Midbrain (tissue), 1 donor: Measurements from ENCODE around the gene HHAT.

ENCODE experiments used
- DNase-seq: peaks from one replicate; lab custom pipeline; 2025; lab: John Stamatoyannopoulos, UW

HHAT gene

DNA sequence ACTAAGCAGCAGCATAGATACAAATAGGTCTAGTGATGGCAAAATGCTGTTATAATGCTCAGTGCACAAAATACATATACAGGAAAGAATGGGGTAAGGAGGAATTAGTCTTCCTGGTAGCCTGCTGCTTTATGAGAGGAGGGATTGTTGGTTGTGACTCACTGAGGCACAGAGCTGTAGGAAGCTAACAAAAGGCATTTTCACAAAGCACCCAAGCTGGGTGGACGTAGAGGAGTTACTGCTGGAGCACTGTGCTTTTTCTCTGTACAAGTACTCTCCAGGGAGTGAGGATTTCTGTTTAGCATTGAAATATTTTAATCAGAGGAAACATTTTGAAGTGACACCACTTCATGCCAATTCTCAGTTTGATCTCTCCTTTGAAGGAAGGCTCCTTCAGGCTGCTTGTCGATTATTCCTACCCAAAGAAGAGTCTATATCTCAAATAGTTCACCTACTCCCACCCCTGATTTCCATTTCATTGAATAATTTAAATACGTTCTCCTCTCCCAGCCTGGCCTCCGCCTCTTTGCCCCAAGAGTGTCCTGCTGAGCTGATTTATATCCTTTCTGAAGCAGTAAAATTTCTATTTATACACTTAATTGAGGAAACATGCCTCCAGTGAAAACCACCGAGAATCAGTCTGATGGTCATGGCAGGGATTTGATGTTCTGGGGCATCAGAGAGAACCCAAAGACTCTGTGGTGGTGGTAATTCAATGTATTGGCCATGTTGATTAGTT, 271.9 kb downstream of the HHAT start:
- DNase-seq, result peak; percentile 7

DNA sequence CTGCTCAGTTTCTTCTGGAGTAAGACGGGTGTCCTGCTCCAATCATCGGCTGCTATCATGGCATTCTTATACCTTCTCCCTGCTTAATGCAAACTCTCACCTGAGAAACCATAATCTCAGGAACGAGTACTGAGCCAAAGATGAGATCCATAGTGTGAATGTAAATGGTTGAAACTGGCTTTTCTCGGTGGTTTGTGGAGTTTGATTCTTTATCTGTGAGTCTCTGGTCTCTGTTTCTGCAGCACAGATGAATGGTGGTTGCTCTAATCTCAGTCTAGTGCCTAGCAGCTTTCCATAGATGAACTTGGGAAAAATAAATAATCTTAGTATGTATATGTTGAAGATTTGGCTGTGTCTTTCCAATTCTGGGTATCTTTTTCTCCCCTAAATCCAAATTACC, 274.4 kb downstream of the HHAT start:
- DNase-seq, result no peak

DNA sequence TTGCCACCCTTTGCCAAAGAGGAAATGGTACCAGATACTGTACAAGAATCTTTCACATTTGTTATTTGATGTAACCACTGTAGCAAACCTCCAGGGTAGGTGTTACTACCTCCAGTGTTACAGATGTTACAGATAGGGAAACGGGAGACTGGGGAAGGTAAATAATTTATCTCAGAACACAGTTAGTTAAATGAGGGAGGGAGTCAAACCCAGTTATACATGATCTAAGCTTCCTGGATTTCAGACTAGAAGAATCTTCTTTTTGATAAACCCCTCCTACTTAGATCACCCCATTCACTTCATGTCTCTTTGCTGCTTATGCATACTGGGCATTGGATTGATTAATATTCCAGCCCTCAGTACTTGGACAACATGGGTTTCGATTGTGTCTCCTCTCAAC, 276.4 kb downstream of the HHAT start:
- no peak for DNase-seq

DNA sequence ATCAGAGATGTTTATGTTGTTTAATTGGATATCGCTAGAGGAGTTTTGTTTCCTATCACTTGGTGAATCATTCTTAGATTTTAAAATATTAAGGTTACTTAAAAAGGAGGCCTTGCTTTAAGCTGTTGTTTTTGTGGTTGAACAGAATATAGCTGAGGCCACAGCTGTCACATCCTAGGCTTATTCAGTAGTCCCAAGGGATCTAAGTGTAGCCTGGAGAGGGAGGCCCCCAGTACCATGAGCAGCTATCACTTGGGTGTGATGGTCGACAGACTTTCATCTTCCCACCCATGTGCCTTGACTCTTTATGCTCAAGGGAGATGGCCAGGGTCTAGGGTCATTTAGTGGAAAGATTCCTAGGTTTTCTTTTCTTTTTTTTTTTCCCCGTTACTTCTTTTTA, 278.7 kb downstream of the HHAT start:
- DNase-seq, result no peak

DNA sequence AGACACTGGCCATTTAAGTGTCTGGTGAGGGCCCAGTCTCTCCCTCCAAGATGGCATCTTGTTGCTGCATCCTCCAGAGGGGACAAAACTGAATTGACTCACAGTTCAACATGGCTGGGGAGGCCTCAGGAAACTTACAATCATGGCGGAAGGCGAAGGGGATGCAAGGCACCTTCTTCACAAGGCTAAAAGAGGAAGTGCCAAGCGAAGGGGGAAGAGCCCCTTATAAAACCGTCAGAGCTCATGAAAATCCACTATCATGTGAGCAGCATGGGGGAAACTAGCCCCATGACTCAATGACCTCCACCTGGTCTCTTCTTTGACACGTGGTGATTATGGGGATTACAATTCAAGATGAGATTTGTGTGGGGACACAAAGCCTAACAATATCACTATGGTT, 280.1 kb downstream of the HHAT start:
- no peak for DNase-seq

DNA sequence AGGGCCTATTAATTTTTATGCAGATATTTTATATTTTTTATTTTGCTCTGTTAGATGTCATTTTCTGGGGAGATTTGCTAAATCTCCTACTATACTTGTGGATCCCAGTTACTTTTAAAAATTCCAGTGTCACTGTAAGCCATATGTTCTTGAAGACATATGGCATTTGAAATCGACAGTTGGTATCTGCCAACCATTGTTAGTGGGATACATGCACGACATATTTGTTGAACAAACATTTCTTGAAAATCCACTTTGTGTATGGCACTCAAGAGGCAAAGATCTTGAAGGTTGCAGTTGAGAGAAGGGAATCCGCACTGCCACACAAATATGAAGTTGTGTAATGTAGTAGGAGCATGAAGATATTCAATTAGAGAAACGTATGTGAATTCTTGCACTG, 287.7 kb downstream of the HHAT start:
- no peak for DNase-seq

DNA sequence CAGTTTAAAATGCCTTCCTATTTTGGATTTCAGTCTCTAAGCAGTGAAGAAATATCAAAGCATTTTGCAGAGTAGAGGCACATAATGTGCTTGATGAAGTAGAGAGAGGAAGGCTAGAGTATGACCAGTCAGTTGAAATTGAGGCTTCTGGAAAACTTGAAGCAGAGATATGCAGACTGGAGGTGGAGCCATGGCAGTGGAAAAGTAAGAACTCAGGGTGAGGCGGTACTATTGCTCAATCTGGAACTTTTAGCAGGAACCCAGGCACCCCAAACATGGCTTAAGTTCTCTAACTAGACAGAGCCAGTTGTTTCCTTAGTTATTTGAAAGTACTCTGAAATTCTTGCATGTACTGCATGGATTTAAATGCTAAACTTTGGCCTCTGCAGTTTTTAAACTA, 288.6 kb downstream of the HHAT start:
- no peak for DNase-seq

DNA sequence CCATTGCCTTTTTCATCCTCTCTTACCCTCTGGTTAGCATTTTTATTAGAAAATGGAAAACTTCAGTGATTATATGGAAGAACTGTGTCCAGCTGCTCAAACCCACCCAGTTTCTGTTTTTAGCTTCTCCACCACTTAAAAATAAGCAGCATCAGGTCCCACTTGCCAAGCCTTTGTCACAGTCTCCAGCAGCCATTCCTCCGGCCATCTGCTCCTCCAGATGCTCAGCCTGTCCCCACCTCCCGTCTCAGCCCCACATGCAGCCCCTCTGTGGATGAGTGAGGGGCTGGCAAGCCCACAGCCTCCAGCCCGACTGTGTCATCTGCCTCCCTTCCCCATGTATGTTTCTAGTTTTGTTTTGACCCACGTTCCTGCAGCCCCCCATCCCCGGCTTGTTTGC, 289.7 kb downstream of the HHAT start:
- no peak for DNase-seq

DNA sequence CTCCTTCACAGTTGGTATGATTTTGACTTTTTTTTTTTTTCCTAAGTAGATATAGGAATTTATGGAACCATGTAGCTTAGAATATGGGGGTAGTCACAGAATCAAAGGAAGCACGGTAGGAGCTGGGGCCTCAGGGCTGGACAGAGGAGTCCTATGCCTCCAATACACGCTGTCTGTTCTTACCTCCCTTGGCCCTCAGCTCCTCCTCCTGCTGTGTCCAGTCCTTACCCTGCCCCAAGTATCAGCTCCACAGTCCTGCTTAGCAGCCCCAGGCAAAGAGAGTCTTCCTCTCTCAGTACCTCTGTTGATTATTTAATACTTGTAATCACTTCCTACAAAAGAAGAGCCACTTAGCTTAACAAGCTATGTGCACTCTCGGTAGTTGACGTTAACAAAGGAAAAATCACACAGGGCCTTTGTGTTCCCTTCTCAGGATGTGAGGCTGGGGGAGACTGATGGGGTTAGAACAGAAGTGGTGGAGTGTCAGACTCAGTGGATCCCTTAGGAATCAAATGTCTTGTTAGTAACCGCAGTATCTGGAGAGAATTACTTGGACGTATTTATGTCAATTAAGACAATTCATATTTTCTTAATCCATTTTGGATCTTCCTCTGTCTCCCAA, 292.3 kb downstream of the HHAT start:
- DNase-seq, result no peak

DNA sequence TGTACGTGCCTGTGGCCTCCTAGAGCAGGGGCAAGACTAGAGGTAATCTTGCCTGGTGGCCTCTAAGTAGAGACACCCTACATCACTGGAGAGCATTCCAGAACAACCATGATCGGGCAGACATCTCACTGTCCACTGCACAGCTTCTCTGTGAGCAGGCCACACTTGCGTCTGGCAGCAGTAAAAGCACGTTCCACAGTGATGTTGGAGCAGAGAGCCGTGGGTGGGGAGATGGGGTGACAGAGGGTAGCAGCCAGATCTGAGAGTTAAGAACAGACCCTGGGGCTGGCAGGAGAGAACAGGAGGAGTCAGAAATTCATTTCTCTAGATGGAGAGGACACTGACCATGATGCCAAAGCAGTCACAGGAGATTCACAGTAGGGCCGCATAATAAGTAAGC, 293.0 kb downstream of the HHAT start:
- no peak for DNase-seq

DNA sequence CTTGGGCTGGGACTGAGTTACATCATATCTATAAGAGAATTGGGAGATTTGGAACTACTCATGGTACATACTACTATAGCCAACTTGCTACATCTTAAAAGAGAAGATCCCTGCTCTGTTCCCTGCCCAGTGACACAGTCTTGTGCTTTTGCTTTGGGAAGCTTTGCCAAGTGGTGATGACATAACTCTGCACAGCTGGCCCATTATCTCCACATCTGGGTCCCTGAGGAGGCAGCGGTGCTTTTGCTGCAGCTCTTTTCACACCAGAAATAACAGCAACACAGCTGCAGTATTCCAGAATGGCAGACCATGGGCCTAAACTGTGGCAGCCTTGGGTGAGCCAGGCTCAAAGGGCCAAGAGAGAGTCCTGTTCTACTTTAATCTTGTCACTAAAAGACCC, 296.0 kb downstream of the HHAT start:
- peak; percentile 44 for DNase-seq

DNA sequence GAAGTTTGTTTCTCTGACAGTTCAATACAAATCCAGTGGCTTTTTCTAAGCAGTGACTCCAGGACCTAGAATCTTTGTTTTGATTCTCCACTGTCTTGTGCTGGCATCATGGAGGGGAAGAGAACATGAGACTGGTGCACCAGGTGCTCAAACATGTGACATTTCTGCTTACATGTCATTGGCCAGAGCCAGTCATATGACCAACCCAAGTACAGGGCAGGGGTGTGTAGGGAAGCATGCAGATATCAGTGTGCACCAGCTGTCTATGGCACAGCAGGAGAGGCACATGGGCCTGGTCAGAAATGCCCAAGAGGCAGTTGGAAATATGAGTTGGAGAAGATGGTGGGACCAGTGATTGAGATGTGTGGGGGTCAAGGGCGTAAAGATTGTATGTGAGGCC, 297.0 kb downstream of the HHAT start:
- no peak for DNase-seq

DNA sequence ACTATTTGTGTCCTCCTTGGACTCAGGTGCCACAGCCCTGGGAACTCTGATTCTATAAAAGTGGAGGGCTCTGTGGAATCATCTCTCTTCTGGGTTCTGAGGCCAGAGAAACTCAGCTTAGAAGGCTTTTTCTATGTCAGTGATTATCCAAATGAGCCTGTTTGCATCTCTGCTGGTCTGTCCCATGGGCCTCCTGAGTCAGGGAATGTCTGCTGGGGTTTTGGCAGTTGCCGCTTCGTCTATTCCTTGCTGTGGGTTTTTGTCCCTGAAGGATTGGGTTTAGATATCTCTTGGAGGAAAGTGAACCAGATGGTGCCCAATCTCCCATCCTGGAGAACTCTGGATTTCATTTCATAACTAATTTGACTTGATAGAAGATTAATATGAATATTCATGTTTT, 297.6 kb downstream of the HHAT start:
- no peak for DNase-seq

DNA sequence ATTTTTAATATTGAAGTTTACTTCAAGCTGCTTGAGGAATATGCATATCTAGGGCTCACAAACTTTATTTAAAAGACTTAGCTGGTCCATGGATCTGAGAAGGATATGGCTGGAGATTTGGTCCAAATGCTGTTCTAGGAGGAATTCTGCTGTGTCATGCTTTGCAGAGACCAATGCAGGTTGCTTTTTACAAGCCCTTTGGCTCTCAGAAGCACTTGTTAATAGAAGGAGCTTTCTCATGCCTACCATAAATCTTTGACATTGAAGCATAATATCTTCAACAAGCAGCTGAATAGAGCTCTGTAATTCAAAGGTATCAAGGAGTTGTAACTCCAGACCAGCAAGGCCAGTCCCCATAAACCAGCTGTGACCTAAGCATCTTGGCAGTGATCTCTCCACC, 299.1 kb downstream of the HHAT start:
- no peak for DNase-seq

DNA sequence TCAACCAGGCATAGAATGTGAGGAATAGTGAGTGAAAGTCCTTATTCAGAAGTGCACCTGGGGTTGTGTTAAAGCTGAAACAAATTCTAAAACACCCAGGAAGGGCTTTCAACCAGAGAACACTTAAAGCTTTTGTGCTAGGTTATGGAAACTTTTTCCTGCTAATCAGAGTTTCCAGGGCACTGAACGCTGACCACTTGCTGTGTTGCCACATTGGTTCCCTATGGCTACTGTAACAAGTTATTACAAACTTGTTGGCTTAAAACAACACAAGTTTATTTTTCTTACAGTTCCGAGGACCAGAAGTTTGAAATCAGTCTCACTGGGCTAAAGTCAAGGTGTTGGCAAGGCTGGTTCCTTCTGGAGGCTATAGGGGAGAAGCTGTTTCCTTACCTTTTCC, 300.6 kb downstream of the HHAT start:
- DNase-seq, result no peak

DNA sequence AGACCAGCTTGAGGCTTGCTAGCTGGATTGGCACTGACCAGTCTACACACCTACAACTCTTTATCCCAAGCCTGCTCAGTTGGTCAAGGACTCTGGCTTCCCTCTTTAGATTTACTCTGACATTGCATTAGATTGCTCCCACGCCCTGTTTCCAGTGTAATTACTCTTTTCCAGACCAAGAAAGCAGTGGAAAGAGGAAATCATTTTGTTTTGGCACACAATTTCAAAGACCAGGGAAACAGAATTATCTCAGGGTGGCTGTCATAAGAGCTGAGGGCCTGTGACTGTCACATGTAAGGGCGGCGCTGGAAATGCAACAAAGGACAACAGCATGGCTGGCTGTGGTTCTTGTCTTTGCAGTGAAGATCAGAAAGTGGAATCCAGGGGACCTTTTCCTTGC, 302.7 kb downstream of the HHAT start:
- no peak for DNase-seq

DNA sequence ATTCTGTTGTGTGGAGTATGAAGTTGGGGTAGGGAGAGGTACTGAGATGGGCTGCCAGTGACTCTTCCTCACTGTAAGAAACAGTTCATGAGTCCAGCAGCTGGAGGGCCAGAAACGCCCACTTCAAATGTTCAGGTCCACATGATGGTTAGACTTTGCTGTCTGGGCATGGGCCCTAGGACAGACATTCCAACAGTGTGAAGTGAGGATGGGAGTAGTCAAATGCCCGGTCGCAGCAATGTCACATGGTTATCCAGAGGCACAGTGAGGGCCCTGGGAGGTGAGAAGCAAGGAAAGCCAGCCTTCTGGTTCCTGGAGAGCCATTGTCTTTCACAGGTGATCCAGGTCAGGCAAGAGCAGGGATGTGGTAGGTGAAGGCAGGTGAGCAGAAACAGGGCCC, 304.4 kb downstream of the HHAT start:
- no peak for DNase-seq

DNA sequence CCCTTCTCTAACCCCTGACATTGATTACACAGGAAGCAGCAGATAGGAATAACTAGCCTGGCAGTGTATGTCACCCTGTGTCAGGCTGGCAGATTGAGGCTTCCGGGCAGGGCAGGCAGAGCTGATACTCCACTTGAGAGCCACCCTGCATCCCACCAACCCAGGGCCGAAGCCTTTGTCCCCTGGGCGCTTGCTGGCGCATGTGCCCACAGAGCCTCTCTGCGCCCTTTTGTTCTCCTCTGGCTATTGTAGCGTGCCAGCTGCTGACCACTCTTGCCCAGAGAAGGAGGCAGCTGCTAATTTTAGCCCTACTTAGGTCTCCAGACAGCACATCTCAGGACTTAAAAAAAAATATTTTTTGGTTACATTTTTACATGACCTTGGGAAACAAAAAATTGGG, 304.9 kb downstream of the HHAT start:
- DNase-seq, result peak; percentile 72

DNA sequence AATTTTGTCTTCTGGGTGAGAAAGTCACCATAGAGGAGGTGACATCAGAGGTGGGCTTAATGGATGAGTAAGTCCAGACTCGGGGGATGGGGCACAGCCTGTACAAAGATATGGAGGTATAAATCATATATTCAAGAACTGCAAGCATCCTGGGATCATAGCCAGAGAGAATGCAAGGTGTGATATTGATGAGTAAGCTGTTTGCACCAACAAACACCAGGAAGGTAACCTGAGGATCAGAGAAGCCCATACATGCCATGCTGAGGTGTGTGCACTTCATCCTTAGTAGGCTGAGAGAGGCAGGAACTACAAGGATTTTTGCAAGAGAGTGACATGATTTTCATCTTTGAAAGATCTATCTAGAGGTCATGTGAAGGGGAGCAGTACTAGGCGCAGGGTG, 306.4 kb downstream of the HHAT start:
- no peak for DNase-seq

DNA sequence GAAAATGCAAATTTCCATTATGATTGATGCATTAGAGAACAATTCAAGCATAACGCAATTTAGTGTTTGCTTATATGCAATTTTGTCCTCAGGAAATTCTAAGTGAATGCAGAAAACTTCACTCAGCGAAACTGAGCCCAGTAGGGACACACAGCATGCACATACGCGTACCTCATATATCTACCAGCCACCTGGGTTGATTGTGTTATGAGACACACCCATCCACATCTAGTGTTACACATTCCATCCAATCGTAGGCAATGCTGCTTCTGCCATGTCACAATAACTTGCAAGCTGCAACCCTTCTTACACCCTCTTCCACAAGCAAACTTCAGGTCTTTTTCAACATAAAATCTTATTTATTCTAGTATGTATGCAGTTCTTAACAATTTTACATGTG, 312.9 kb downstream of the HHAT start:
- no peak for DNase-seq

DNA sequence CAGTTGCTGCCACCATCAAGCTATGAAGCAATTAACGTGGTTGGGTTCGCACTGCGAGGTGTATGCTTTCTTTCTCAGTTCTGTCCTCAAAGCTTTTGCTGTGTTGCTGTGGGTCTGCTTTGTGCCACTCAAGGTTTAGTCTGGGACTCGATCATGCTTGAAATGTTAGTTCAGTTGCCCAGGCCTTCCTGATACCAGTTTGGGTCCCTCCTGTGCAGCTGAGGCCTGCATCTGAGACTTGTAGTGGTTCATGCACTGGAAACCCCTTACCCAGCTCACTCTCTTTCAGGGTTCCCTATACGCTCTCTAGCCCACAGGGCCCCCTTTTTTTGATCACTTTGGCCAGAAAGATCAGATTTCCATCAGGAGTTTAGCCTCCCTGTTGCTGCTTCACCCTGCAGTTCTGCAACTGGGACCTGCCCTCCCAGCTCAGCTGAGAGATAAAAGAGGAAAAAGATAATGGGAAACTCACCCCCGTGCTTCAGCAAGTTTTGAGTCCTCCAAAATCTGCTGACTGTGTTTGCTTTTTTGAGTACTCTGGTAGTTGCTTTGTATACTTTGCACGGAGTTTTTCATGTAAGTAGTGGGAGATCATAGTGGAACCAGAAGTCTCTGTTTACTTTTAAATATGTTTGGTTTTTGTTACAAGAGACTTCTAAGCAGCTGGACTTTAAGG, 317.0 kb downstream of the HHAT start:
- DNase-seq, result no peak

DNA sequence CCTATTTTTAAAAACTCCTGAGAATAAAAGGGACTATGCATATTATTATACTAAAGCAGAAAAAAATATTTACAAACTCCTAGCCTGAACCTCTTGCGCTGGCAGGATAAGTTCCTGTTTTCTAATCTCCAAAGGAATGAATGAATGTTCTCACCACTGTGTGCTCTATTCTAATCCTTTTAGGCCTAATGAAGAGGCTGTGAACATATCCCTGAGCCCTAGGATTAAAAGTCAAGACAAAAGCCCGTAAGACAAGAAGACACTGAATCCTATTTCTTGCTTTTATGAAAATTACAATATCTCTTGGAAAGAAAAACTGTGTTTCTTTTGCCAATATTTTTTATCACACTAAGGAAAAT, 317.5 kb downstream of the HHAT start:
- no peak for DNase-seq
